HCT116 (cell line): Measurements from ENCODE around the gene CCDC158. TPM values are rescaled to one million over a fixed set of nuclear protein-coding genes. Genes with fewer than 3 reads are reported as not detected.
A peak's percentile ranks its signal among the peaks of the same experiment; 100 is the strongest.

Source experiments
- ATAC-seq: fragments of 200-7000 bp; cut with Tn5 transposase; 2 replicates; pipeline ENCODE4 v1.9.1; 2020; ENCODE audit warnings: mild to moderate bottlenecking, moderate library complexity
- BruUV-seq: library from RNA; stranded (reverse); fragments of 400-500 nt; replicated peaks from 2 replicates; lab custom pipeline; 2021; lab: Mats Ljungman, UMichigan
- CTCF ChIA-PET: fragments of 300-600 bp; sonication (Branson Sonifier 250); formaldehyde crosslinking; loops from one replicate; lab custom pipeline; 2021; ENCODE audit warnings: antibody characterized with exemption; lab: Charles Lee
- POLR2A ChIA-PET: fragments of 300-600, 350-600 bp; sonication (Branson Sonifier 250); formaldehyde crosslinking; loops from one replicate; lab custom pipeline; 2021; ENCODE audit warnings: antibody characterized with exemption; lab: Charles Lee
- RAD21 ChIA-PET, 2 experiments: fragments of 300-600 bp; sonication (Branson Sonifier 250); formaldehyde crosslinking; loops; one replicate each; lab custom pipeline; 2023; ENCODE audit warnings: low total read pairs in 2 of 2; ENCODE audit not compliant: uncharacterized antibody in 2 of 2, unreplicated experiment in 2 of 2, low non-redundant PET in 1 of 2; lab: Charles Lee
- DNase-seq: peaks from one replicate; pipeline ENCODE4 v3.0.0-alpha.2; 2010; ENCODE audit warnings: low read depth, low spot score
- H2AFZ ChIP-seq: fragments of 200-600 bp; shearing (Covaris generic), sonication (generic); 2 replicates; pipeline ENCODE4 v1.6.1; 2017; ENCODE audit warnings: low read depth, mixed run types, mixed read lengths, antibody characterized with exemption, low read length; ENCODE audit not compliant: poor library complexity, severe bottlenecking
- H3K27ac ChIP-seq: 2 replicates; pipeline ENCODE4 v1.5.1; 2012; ENCODE audit warnings: low read depth, low read length
- H3K27me3 ChIP-seq: fragments of 200-600 bp; sonication (generic); 2 replicates; pipeline ENCODE4 v1.6.1; 2016; ENCODE audit warnings: mixed run types, low read length, mixed read lengths; ENCODE audit not compliant: insufficient read depth
- H3K36me3 ChIP-seq, 2 experiments: fragments of 200-500 bp in 1 of 2; fragments of 200-600 bp in 1 of 2; sonication (Bioruptor generic) in 1 of 2; sonication (generic) in 1 of 2; 2 replicates each; pipeline versions ENCODE4 v1.5.1 to v1.6.1; 2014 to 2016; ENCODE audit warnings: low read length in 2 of 2, inconsistent platforms in 1 of 2, mixed read lengths in 1 of 2, mixed run types in 1 of 2; ENCODE audit not compliant: insufficient read depth in 2 of 2, control insufficient read depth in 1 of 2
- H3K4me1 ChIP-seq, 2 experiments: fragments of 200-600 bp in 1 of 2; sonication (generic) in 1 of 2; 2 replicates each; pipeline versions ENCODE4 v1.5.1 to v1.6.1; 2012 to 2017; ENCODE audit warnings: low read length in 2 of 2, inconsistent platforms in 1 of 2, mild to moderate bottlenecking in 1 of 2, mixed read lengths in 1 of 2, mixed run types in 1 of 2, moderate library complexity in 1 of 2; ENCODE audit not compliant: insufficient read depth in 2 of 2, control insufficient read depth in 1 of 2
- H3K4me2 ChIP-seq: fragments of 200-600 bp; sonication (generic); 2 replicates; pipeline ENCODE4 v1.6.1; 2017; ENCODE audit warnings: mixed run types, low read length, mixed read lengths
- H3K4me3 ChIP-seq, 2 experiments: fragments of 200-600 bp in 1 of 2; sonication (generic) in 1 of 2; replicated peaks in 1 of 2; 2 replicates each; pipeline ENCODE4 v1.5.1; 2011 to 2016; ENCODE audit warnings: low read length in 2 of 2, control low read depth in 1 of 2, low read depth in 1 of 2, mild to moderate bottlenecking in 1 of 2, mixed read lengths in 1 of 2, mixed run types in 1 of 2
- H3K79me2 ChIP-seq: fragments of 200-600 bp; sonication (generic); 2 replicates; pipeline ENCODE4 v1.6.1; 2017; ENCODE audit warnings: mild to moderate bottlenecking, mixed run types, low read length, moderate library complexity, mixed read lengths; ENCODE audit not compliant: insufficient read depth
- H3K9ac ChIP-seq: fragments of 200-600 bp; sonication (generic); 2 replicates; pipeline ENCODE4 v1.6.1; 2016; ENCODE audit warnings: low read length, mixed read lengths
- H3K9me2 ChIP-seq: fragments of 200-600 bp; sonication (generic), shearing (Covaris generic); 2 replicates; pipeline ENCODE4 v1.6.1; 2017; ENCODE audit warnings: mixed run types, mild to moderate bottlenecking, moderate library complexity; ENCODE audit not compliant: insufficient read depth
- H3K9me3 ChIP-seq, 2 experiments: fragments of 200-500 bp in 1 of 2; fragments of 200-600 bp in 1 of 2; sonication (Bioruptor generic) in 1 of 2; sonication (generic) in 1 of 2; 2 replicates each; pipeline ENCODE4 v1.6.1; 2014 to 2017; ENCODE audit warnings: low read length in 2 of 2, mixed read lengths in 2 of 2, inconsistent platforms in 1 of 2, low read depth in 1 of 2, mild to moderate bottlenecking in 1 of 2, mixed run types in 1 of 2, moderate library complexity in 1 of 2; ENCODE audit not compliant: control insufficient read depth in 1 of 2, insufficient read depth in 1 of 2
- H4K20me1 ChIP-seq: fragments of 200-600 bp; sonication (generic), shearing (Covaris generic); 2 replicates; pipeline ENCODE4 v1.6.1; 2017; ENCODE audit warnings: mixed run types, mild to moderate bottlenecking, moderate library complexity; ENCODE audit not compliant: insufficient read depth
- CBX3 ChIP-seq: IDR thresholded peaks from 2 replicates; pipeline ENCODE4 v1.6.1; 2012; ENCODE audit warnings: low read depth
- ELF1 ChIP-seq: IDR thresholded peaks from 2 replicates; pipeline ENCODE4 v1.6.1; 2012; ENCODE audit warnings: low read depth, borderline replicate concordance
- EZH2 ChIP-seq: fragments of 200-600 bp; sonication (generic); IDR thresholded peaks from 2 replicates; pipeline ENCODE4 v1.6.1; 2017; ENCODE audit warnings: antibody characterized with exemption, mixed run types
- FOSL1 ChIP-seq: IDR thresholded peaks from 2 replicates; pipeline ENCODE4 v1.6.1; 2012; ENCODE audit warnings: low read depth
- POLR2A ChIP-seq: IDR thresholded peaks from 2 replicates; pipeline ENCODE4 v1.7.0; 2011; ENCODE audit warnings: borderline replicate concordance; ENCODE audit not compliant: insufficient read depth, insufficient read length; ENCODE audit errors: extremely low read depth
- POLR2AphosphoS5 ChIP-seq: IDR thresholded peaks from 2 replicates; pipeline ENCODE4 v1.6.1; 2011; ENCODE audit warnings: mild to moderate bottlenecking, low read depth, low read length, moderate library complexity
- TCF7L2 ChIP-seq: IDR thresholded peaks from 2 replicates; pipeline ENCODE4 v1.7.0; 2011; ENCODE audit warnings: borderline replicate concordance, inconsistent platforms; ENCODE audit not compliant: insufficient read depth, insufficient read length; ENCODE audit errors: extremely low read depth
- ZFX ChIP-seq: fragments of 450-650 bp; IDR thresholded peaks from 2 replicates; pipeline ENCODE4 v1.6.1; 2017
- ZNF274 ChIP-seq: fragments of 200-500 bp; sonication (Bioruptor generic); IDR thresholded peaks from 2 replicates; pipeline ENCODE4 v1.6.1; 2014; ENCODE audit warnings: mild to moderate bottlenecking, low read depth, low read length, inconsistent platforms
- intact Hi-C: fragments of 100-400 bp; cut with micrococcal nuclease; formaldehyde crosslinking; loops from 2 replicates; pipeline ENCODE4 v1.10.0; 2022
- total RNA-seq: library from RNA; stranded (reverse); gene quantifications from one replicate; pipeline ENCODE4 v1.2.1, GENCODE V29; 2021; ENCODE audit not compliant: unreplicated experiment
- TF ChIP-seq, protein P1 (sequence below): IDR thresholded peaks from 2 replicates; pipeline ENCODE4 v1.6.1; 2012

Gene CCDC158
- total RNA-seq, 1 experiment from 2014 or later = not detected

DNA sequence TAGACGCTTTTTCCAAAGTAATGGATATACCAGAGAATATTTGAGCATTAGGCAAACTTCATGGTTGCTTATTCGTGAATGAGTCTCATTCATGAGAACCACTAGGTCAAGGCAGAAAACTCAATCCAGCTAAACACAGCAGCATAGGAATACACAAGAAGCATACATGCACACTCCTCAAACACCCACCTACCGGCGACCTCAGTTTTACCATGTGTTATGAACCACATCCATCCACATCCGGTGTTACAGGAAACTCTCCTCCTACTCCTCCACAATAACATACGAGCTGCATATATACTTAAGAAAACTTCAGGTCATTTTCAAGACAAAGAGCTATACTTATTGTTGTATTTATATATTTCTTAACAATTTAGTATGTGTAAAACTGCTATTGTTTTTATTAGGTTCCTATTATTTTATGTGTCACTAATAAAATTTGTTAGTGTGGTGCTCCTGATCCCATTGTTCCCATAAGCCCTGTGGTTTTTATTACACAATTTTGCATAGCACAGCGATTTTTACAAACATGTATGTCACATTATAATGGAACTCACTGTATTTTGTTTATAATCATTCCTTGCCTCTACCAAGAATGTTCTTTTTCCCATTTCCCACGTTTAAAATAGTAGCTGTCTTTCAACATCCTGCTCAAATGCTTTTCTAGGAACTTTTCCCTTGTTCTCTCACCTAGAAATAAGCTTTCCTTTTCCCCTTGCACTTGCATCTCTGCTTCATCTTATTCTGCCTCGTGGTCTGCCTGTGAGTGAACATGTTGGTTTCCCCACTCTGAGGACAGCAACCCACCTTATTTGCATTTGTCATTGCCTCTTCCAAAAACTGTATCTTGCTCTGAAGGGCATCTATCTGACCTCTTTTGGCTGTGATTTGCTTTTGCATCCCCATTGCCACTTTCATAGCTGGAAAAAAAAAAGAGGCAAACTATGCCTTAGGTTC lies 66.1 kb downstream of the CCDC158 start:
- no peak overlapping the region for H3K4me3 ChIP-seq
- no peaks in the 10 kb centered on the region for H3K4me1 ChIP-seq
- H3K9me2 ChIP-seq = no peaks in the 10 kb centered on the region
- H3K4me2 ChIP-seq = no peak overlapping the region
- CTCF ChIA-PET = interaction anchor here (0.7 to 1.5 kb wide), 3 partner anchors 23 to 231 kb away, joined by 3 to 6 read pairs (median 4); no protein-coding TSS in a partner anchor
- no TSS peak for BruUV-seq
- DNase-seq (no peak), ATAC-seq (no peak)
- no peaks in the 10 kb centered on the region for H3K9me3 ChIP-seq
- H3K36me3 ChIP-seq = no peaks in the 10 kb centered on the region
- no peaks in the 10 kb centered on the region for H4K20me1 ChIP-seq
- no peaks in the 10 kb centered on the region for H3K79me2 ChIP-seq
- intact Hi-C loops = no loop called here
- RAD21 ChIA-PET = no interaction called here
- no peak overlapping the region for H3K9ac ChIP-seq
- no peak for TF ChIP-seq ELF1
- no peak for TF ChIP-seq EZH2
- TF ChIP-seq POLR2A = no peak
- TF ChIP-seq, protein P1, sequence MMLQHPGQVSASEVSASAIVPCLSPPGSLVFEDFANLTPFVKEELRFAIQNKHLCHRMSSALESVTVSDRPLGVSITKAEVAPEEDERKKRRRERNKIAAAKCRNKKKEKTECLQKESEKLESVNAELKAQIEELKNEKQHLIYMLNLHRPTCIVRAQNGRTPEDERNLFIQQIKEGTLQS = no peak
- TF ChIP-seq ZNF274 = no peak
- H2AFZ ChIP-seq = peak overlapping the region; percentile 40
- no peak overlapping the region for H3K27ac ChIP-seq
- POLR2A ChIA-PET = interaction anchor here (1.3 kb wide), 1 partner anchor 24 kb away, joined by 3 read pairs; no protein-coding TSS in a partner anchor
- no peaks in the 10 kb centered on the region for H3K27me3 ChIP-seq

DNA sequence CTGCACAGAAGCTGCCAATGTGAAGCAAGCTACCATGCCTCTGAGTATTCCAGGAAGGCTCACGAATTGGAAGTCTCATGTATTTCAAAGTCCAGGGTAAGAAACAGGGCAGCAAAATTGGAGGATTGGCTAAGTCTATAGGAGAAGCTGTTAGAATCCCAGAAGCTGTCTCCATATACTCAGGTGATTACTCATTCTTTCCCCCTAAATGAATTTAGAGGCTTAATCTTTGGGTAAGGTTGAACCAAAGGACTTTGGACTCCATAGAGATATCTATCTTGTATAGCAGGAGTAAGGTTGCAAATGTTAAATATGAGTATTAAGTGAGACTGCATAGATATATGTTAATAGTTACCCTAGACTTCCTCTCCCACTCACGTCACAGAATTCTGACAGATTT lies 78.1 kb downstream of the CCDC158 start:
- no TSS peak for BruUV-seq
- RAD21 ChIA-PET = no interaction called here

More for the DNA sequence above, 78.1 kb downstream of the CCDC158 start:
- Histone ChIP-seq H4K20me1 (no peaks in the 10 kb centered on the region), H3K27me3 (no peaks in the 10 kb centered on the region), H3K9me2 (no peaks in the 10 kb centered on the region), H3K4me1 (no peaks in the 10 kb centered on the region), H3K4me3 (no peak overlapping the region), H3K27ac (no peak overlapping the region), H3K36me3 (no peaks in the 10 kb centered on the region), H3K9me3 (no peaks in the 10 kb centered on the region), H3K79me2 (no peaks in the 10 kb centered on the region), H3K4me2 (no peak overlapping the region), H3K9ac (no peak overlapping the region), H2AFZ (no peak overlapping the region)
- intact Hi-C loops = no loop called here
- ChIA-PET POLR2A (no interaction called here), CTCF (no interaction called here)
- ATAC-seq = no peak
- no peak for DNase-seq
- TF ChIP-seq FOSL1 (no peak), CBX3 (no peak), TCF7L2 (no peak), ZFX (no peak), POLR2AphosphoS5 (no peak), ZNF274 (no peak)
- TF ChIP-seq, protein P1 = no peak
